ENCODE measurements around the gene RABEP1. TPM values are rescaled to one million over a fixed set of nuclear protein-coding genes. Genes with fewer than 3 reads are reported as not detected.

Gene RABEP1
- polyA plus RNA-seq, 1 donor from 2014 or later = 67.0 TPM

GRCh38 chr17:5410594-5411272 is 128.6 kb downstream of the RABEP1 start:
- Histone ChIP-seq H3K27ac (ENCODE audit: low read length) (no peak overlapping the region), H3K9ac (ENCODE audit: low read length) (no peak overlapping the region), H3K79me2 (replicated peaks; ENCODE audit: insufficient read depth, low read length) (peaks cover 8% of the 10 kb centered on the region), H4K20me1 (ENCODE audit: insufficient read depth) (no peaks in the 10 kb centered on the region), H3K36me3 (ENCODE audit: insufficient read depth, low read length) (peaks cover 3% of the 10 kb centered on the region), H3K4me3 (ENCODE audit: low read length) (no peak overlapping the region), H3F3A (ENCODE audit: insufficient read depth, low read length, poor library complexity, severe bottlenecking) (no peaks in the 10 kb centered on the region), H3K9me3 (ENCODE audit: low read length) (no peaks in the 10 kb centered on the region), H3K4me2 (ENCODE audit: low read length) (no peak overlapping the region), H3K27me3 (ENCODE audit: insufficient read depth, low read depth, low read length) (no peaks in the 10 kb centered on the region), H2AFZ (ENCODE audit: low read depth, low read length) (no peak overlapping the region), H3K9me2 (ENCODE audit: insufficient read depth, low read length) (no peaks in the 10 kb centered on the region)
- TF ChIP-seq CTCF (IDR thresholded peaks at IDR 0.05; ENCODE audit: poor library complexity, severe bottlenecking) (no peak), TAF1 (IDR thresholded peaks at IDR 0.05; ENCODE audit: low read depth) (no peak), EP300 (conservative IDR thresholded peaks at IDR 0.05; ENCODE audit: poor library complexity, severe bottlenecking) (no peak), SMC3 (conservative IDR thresholded peaks at IDR 0.05; ENCODE audit: poor library complexity) (no peak), EZH2 (IDR thresholded peaks at IDR 0.05; ENCODE audit: borderline replicate concordance, insufficient read depth, low read length, poor library complexity, severe bottlenecking) (no peak), POLR2AphosphoS5 (IDR thresholded peaks at IDR 0.05) (no peak), MXI1 (conservative IDR thresholded peaks at IDR 0.05; ENCODE audit: poor library complexity, severe bottlenecking) (no peak), REST (IDR thresholded peaks at IDR 0.05; ENCODE audit: borderline replicate concordance) (no peak), RAD21 (conservative IDR thresholded peaks at IDR 0.05) (no peak)

GRCh38 chr17:5413682-5414081 is 131.6 kb downstream of the RABEP1 start:
- Histone ChIP-seq H3K9me3 (ENCODE audit: low read length) (no peaks in the 10 kb centered on the region), H3K9ac (ENCODE audit: low read length) (no peak overlapping the region), H3K36me3 (ENCODE audit: insufficient read depth, low read length) (no peaks in the 10 kb centered on the region), H4K20me1 (ENCODE audit: insufficient read depth) (no peaks in the 10 kb centered on the region), H3K4me2 (ENCODE audit: low read length) (no peak overlapping the region), H3K27me3 (ENCODE audit: insufficient read depth, low read depth, low read length) (no peaks in the 10 kb centered on the region), H3K9me2 (ENCODE audit: insufficient read depth, low read length) (no peaks in the 10 kb centered on the region), H3K79me2 (replicated peaks; ENCODE audit: insufficient read depth, low read length) (peaks cover 29% of the 10 kb centered on the region), H3K4me3 (ENCODE audit: low read length) (no peak overlapping the region), H2AFZ (ENCODE audit: low read depth, low read length) (no peak overlapping the region), H3F3A (ENCODE audit: insufficient read depth, low read length, poor library complexity, severe bottlenecking) (no peaks in the 10 kb centered on the region), H3K27ac (ENCODE audit: low read length) (no peak overlapping the region)
- TF ChIP-seq RAD21 (conservative IDR thresholded peaks at IDR 0.05) = no peak
- no peak for TF ChIP-seq EP300 (conservative IDR thresholded peaks at IDR 0.05; ENCODE audit: poor library complexity, severe bottlenecking)
